HL-60 (cell line): ENCODE measurements around the gene IL12RB1.

Source experiments
- DNase-seq, 2 experiments: peaks; one replicate each; pipeline ENCODE4 v3.0.0-alpha.2; 2010 to 2020; ENCODE audit warnings: low read depth in 1 of 2, low spot score in 1 of 2
- H3K27ac ChIP-seq: fragments of 250-450 bp; sonication (Bioruptor Pico); replicated peaks from 2 replicates; pipeline ENCODE4 v1.5.1; 2020; ENCODE audit warnings: mild to moderate bottlenecking, moderate library complexity
- H3K27me3 ChIP-seq: fragments of 250-450 bp; sonication (Bioruptor Pico); 2 replicates; pipeline ENCODE4 v1.5.1; 2021; ENCODE audit warnings: mild to moderate bottlenecking, moderate library complexity; ENCODE audit not compliant: insufficient read depth, poor library complexity, severe bottlenecking
- H3K4me3 ChIP-seq: replicated peaks from 2 replicates; pipeline ENCODE4 v1.5.1; 2011; ENCODE audit warnings: mild to moderate bottlenecking, control low read depth, low read length; ENCODE audit not compliant: insufficient read depth
- GABPA ChIP-seq: IDR thresholded peaks from 2 replicates; pipeline ENCODE4 v1.6.1; 2012; ENCODE audit warnings: low read depth
- POLR2AphosphoS5 ChIP-seq: IDR thresholded peaks from 2 replicates; pipeline ENCODE4 v1.6.1; 2012; ENCODE audit warnings: low read depth
- SPI1 ChIP-seq: IDR thresholded peaks from 2 replicates; pipeline ENCODE4 v1.6.1; 2012; ENCODE audit warnings: low read depth, mild to moderate bottlenecking, borderline replicate concordance
- TF ChIP-seq, protein P1 (sequence below): IDR thresholded peaks from 2 replicates; pipeline ENCODE4 v1.6.1; 2012; ENCODE audit warnings: low read depth; ENCODE audit not compliant: insufficient replicate concordance
- TF ChIP-seq, protein P2 (sequence below): IDR thresholded peaks from one replicate; pipeline ENCODE4 v1.5.1; 2011; ENCODE audit warnings: low read length, control low read depth, inconsistent platforms; ENCODE audit not compliant: insufficient read depth

IL12RB1 gene

DNA sequence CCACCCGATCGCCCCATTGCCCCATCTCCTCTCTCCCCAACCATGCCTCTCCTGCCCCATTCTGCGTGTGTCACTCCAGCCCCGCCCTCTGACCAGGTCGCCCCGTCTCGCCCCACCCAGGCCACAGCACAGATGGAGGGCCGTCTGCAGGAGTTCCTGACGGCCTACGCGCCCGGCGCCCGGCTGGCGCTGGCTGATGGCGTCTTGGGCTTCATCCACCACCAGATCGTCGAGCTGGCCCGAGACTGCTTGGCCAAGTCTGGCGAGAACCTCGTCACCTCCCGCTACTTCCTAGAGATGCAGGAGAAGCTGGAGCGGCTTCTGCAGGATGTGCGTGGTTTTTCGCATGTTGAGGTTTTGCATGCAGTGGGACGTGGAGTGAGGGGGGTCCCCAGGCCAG lies 37.1 kb upstream of the IL12RB1 start:
- H3K27ac ChIP-seq, result no peak overlapping the region
- no peak overlapping the region for H3K4me3 ChIP-seq
- no peaks in the 10 kb centered on the region for H3K27me3 ChIP-seq
- TF ChIP-seq, protein P1, sequence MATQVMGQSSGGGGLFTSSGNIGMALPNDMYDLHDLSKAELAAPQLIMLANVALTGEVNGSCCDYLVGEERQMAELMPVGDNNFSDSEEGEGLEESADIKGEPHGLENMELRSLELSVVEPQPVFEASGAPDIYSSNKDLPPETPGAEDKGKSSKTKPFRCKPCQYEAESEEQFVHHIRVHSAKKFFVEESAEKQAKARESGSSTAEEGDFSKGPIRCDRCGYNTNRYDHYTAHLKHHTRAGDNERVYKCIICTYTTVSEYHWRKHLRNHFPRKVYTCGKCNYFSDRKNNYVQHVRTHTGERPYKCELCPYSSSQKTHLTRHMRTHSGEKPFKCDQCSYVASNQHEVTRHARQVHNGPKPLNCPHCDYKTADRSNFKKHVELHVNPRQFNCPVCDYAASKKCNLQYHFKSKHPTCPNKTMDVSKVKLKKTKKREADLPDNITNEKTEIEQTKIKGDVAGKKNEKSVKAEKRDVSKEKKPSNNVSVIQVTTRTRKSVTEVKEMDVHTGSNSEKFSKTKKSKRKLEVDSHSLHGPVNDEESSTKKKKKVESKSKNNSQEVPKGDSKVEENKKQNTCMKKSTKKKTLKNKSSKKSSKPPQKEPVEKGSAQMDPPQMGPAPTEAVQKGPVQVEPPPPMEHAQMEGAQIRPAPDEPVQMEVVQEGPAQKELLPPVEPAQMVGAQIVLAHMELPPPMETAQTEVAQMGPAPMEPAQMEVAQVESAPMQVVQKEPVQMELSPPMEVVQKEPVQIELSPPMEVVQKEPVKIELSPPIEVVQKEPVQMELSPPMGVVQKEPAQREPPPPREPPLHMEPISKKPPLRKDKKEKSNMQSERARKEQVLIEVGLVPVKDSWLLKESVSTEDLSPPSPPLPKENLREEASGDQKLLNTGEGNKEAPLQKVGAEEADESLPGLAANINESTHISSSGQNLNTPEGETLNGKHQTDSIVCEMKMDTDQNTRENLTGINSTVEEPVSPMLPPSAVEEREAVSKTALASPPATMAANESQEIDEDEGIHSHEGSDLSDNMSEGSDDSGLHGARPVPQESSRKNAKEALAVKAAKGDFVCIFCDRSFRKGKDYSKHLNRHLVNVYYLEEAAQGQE, result no peak
- TF ChIP-seq SPI1 (no peak), GABPA (no peak), POLR2AphosphoS5 (no peak)
- no peak for DNase-seq

DNA sequence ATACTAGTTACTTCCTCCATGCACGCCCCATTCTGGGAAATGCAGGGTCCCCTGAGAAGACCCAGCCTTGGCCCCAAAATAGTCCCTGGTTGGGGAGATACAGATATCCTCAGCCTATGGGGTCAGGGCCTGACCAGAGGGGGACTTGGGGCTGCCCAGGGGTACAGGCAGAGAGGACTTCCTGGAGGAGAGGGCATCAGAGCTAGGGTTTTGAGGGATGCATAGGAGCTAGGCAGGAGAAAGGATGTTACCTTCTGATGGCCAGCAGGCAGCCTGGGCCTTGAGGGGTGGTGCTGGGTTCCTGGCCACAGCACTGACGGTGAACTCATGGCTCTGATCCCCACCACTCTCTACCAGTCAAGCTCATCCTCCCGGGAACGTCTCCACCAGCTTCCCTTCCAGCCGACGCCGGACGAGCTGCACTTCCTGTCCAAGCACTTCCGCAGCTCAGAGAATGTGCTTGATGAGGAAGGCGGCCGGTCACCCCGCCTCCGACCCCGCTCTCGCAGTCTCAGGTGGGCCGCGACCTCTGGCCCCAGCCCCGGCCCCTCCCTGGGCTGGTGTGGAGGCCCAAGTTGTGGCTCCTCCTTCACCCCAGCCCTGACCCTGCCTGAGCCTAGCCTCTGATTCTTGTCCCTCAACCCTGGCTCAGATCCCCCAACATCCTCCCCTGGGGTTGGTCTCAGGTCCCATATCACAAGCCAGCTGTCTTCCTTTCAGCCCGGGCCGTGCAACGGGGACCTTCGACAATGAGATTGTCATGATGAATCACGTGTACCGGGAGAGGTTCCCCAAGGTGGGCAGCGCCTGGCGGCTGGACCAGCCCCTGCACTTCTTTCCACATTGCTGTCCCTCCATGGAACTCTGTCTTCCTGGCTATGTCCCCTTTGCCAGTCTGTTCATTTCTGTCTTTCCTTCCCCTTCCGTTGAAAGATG lies 36.4 kb upstream of the IL12RB1 start:
- H3K27ac ChIP-seq, result peak overlapping the region; percentile 51
- no peaks in the 10 kb centered on the region for H3K27me3 ChIP-seq
- DNase-seq, result peak; percentile 57 to 58
- peak overlapping the region; percentile 34 for H3K4me3 ChIP-seq
- TF ChIP-seq SPI1, result peak; percentile 64; the same call in 1 of the 2 replicates
- peak; percentile 50; the same call in 1 of the 2 replicates for TF ChIP-seq GABPA
- no peak for TF ChIP-seq POLR2AphosphoS5
- TF ChIP-seq, protein P2, sequence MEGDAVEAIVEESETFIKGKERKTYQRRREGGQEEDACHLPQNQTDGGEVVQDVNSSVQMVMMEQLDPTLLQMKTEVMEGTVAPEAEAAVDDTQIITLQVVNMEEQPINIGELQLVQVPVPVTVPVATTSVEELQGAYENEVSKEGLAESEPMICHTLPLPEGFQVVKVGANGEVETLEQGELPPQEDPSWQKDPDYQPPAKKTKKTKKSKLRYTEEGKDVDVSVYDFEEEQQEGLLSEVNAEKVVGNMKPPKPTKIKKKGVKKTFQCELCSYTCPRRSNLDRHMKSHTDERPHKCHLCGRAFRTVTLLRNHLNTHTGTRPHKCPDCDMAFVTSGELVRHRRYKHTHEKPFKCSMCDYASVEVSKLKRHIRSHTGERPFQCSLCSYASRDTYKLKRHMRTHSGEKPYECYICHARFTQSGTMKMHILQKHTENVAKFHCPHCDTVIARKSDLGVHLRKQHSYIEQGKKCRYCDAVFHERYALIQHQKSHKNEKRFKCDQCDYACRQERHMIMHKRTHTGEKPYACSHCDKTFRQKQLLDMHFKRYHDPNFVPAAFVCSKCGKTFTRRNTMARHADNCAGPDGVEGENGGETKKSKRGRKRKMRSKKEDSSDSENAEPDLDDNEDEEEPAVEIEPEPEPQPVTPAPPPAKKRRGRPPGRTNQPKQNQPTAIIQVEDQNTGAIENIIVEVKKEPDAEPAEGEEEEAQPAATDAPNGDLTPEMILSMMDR, result no peak
- TF ChIP-seq, protein P1, result no peak

DNA sequence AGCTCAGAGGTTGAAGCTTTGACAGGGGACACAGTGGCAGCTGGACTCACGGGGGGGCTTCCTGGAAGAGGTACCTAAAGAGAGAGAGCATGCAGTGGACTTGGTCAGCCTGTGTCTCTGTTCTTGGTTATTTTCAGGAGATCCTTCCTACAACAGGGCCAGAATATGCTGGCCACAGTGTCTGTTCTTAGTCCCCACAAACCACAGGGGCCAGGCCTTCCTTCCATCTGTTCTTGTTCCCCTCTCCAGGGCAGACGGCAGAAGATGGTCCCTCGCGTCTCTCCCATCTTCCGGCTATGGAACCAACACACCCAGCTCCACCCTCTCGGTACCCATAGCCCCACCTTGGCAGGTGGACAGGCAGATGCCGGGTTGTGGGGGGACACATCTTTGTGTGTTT lies 35.7 kb upstream of the IL12RB1 start:
- Histone ChIP-seq H3K27ac (peak overlapping the region; percentile 51), H3K4me3 (peak overlapping the region; percentile 34), H3K27me3 (no peaks in the 10 kb centered on the region)
- TF ChIP-seq POLR2AphosphoS5 (no peak), SPI1 (no peak), GABPA (no peak)
- TF ChIP-seq, protein P1, result no peak
- TF ChIP-seq, protein P2, result no peak
- DNase-seq, result peak in 1 of 2 experiments; percentile 45
